GM20000 (cell line): ENCODE data around the gene IRAK1.

Source experiments
- DNase-seq: peaks from one replicate; pipeline ENCODE4 v3.0.0; 2012; ENCODE audit warnings: low spot score
- CTCF ChIP-seq: IDR thresholded peaks from 2 replicates; pipeline ENCODE4 v1.5.1; 2012; ENCODE audit warnings: mild to moderate bottlenecking, control low read depth; ENCODE audit errors: extremely low read depth, missing control alignments

The IRAK1 gene

GRCh38 chrX:153961292-153961691 is 58.4 kb downstream of the IRAK1 start:
- no peak for DNase-seq
- TF ChIP-seq CTCF: no peak

- no peak for TF ChIP-seq CTCF
- DNase-seq: no peak
These were observed 58.9 kb downstream of the IRAK1 start for GRCh38 chrX:153960786-153961185.
